ENCODE measurements around the gene ETF1.

GRCh38 chr5:138515556-138516245 is 27.3 kb downstream of the ETF1 start:
- TF ChIP-seq CTCF (IDR thresholded peaks at IDR 0.05) (no peak), POLR2A (IDR thresholded peaks at IDR 0.05) (no peak)
